K562 (cell line): ENCODE measurements around the gene SPRY4. TPM values are rescaled to one million over a fixed set of nuclear protein-coding genes. Genes with fewer than 3 reads are reported as not detected.

ENCODE experiments used
- ATF6 ChIP-seq: sonication (generic); formaldehyde crosslinking; IDR thresholded peaks from 2 replicates; pipeline ENCODE4 v1.4.0; 2020; ENCODE audit warnings: mild to moderate bottlenecking, missing genetic modification reagents
- CEBPZ ChIP-seq: fragments of 150-350 bp; IDR thresholded peaks from 2 replicates; pipeline ENCODE4 v1.6.1; 2014; ENCODE audit warnings: low read depth, mild to moderate bottlenecking, low read length, borderline replicate concordance
- NBN ChIP-seq: fragments of 450-650 bp; IDR thresholded peaks from 2 replicates; pipeline ENCODE4 v1.6.1; 2016; ENCODE audit warnings: low read depth, mild to moderate bottlenecking
- PHF20 ChIP-seq: fragments of 450-650 bp; IDR thresholded peaks from 2 replicates; pipeline ENCODE4 v1.6.1; 2018; ENCODE audit not compliant: partially characterized antibody
- PHF21A ChIP-seq: fragments of 450-650 bp; IDR thresholded peaks from 2 replicates; pipeline ENCODE4 v1.6.1; 2017; ENCODE audit warnings: low read depth, borderline replicate concordance
- RBFOX2 ChIP-seq: fragments of 200-400 bp; formaldehyde crosslinking; IDR thresholded peaks from 2 replicates; pipeline ENCODE4 v1.6.1; 2017; ENCODE audit warnings: low read depth, mild to moderate bottlenecking, low read length, moderate library complexity
- RUNX1 ChIP-seq: sonication (generic); IDR thresholded peaks from 2 replicates; pipeline ENCODE4 v1.6.1; 2016; ENCODE audit warnings: antibody characterized with exemption, low read depth
- SMAD1 ChIP-seq: fragments of 150-350 bp; IDR thresholded peaks from 2 replicates; pipeline ENCODE4 v1.6.1; 2014; ENCODE audit warnings: low read length, low read depth; ENCODE audit not compliant: partially characterized antibody
- ZHX1 ChIP-seq: fragments of 150-350 bp; conservative IDR thresholded peaks from 2 replicates; pipeline ENCODE4 v1.6.1; 2014; ENCODE audit warnings: low read length
- ZMIZ1 ChIP-seq, 2 experiments: fragments of 150-350 bp in 1 of 2; IDR thresholded peaks; 2 replicates each; pipeline ENCODE4 v1.6.1; 2012 to 2016; ENCODE audit warnings: low read depth in 2 of 2, low read length in 2 of 2, mild to moderate bottlenecking in 1 of 2, moderate library complexity in 1 of 2
- ZNF699 ChIP-seq: fragments of 250-450 bp; sonication (Bioruptor Pico); IDR thresholded peaks from 2 replicates; pipeline ENCODE4 v1.8.0; 2021; ENCODE audit warnings: mild to moderate bottlenecking, moderate library complexity; ENCODE audit not compliant: insufficient replicate concordance
- polyA plus RNA-seq, 8 experiments: library from polyadenylated mRNA; depleted of rRNA in 4 of 8; stranded (reverse) in 5 of 8; unstranded in 3 of 8; fragments of >200 nt; fragmentation: Nextera tagmentation in 2 of 8; fragmentation: Illumina TruSeq in 1 of 8; extraction: Ambion mirVana in 2 of 8; extraction: Trizol in 1 of 8; gene quantifications; 2 replicates each; pipeline versions ENCODE4 v1.2.1 to v1.2.3, GENCODE V29; 2011 to 2014; ENCODE audit warnings: inconsistent platforms in 1 of 8, missing spikeins in 1 of 8
- total RNA-seq, 7 experiments: library from RNA; depleted of rRNA in 6 of 7; stranded (reverse); fragments of >200 nt in 6 of 7; fragmentation: Illumina TruSeq in 2 of 7; extraction: Trizol in 2 of 7; gene quantifications; 2 replicates each; pipeline versions ENCODE4 v1.2.1 to v1.2.3, GENCODE V29; 2011 to 2021; ENCODE audit warnings: low replicate concordance in 1 of 7
- TF ChIP-seq, protein P1 (sequence below): sonication (generic); formaldehyde crosslinking; IDR thresholded peaks from 2 replicates; pipeline ENCODE4 v1.8.1; 2023; ENCODE audit warnings: mild to moderate bottlenecking, missing genetic modification reagents

SPRY4 gene
- total and polyA plus RNA-seq, 9 of the 15 experiments (the other 6 are each of a cell fraction or from before 2014, with no cell fraction given) = 2.6 to 24.2 (median 9.5) TPM

DNA sequence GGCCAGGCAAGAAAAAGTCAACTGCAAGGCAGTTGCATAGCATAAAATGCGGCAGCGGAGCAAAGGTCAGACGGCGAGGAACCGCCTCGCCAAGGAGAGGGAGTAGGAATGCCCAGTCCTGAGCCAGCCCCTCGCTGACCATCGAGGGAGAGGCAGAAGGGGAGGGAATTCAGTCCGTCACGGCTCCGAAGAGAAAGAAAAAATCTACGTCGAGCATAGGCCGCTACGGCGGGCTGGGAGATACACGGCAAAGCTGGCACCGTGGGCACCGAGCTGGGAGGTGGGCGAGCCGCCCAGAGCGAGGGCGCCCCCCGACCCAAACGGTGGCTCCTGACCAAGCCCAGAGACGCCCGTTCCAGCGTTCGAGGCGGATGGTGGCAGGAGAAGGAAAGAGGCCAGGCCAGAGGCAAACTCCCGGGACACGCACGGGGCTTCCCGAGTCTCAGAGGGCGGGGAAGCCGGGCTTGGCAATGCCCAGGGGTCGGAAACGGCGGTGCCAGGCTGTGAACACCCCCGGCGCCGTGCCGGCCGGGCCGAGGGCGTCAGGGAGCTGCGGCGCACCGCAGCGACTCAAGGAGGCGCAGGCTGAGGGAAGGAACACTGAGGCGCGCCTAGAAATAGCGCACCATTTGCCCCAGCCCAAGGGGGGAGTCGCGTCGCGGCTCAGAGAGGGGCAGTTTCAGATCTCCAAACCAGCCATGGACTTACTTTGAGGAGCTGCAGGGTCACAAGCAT, 518 bp downstream of the SPRY4 start (continued):
- TF ChIP-seq NBN (no peak), CEBPZ (no peak), ZHX1 (no peak), PHF20 (no peak), RBFOX2 (no peak), RUNX1 (no peak), ATF6 (CRISPR knock-in tag) (no peak), SMAD1 (no peak), ZNF699 (no peak), PHF21A (no peak), ZMIZ1 (IDR thresholded peaks at IDR 0.05; ENCODE audit: low read depth in 2 of 2, low read length in 2 of 2) (no peak)
- TF ChIP-seq, protein P1, sequence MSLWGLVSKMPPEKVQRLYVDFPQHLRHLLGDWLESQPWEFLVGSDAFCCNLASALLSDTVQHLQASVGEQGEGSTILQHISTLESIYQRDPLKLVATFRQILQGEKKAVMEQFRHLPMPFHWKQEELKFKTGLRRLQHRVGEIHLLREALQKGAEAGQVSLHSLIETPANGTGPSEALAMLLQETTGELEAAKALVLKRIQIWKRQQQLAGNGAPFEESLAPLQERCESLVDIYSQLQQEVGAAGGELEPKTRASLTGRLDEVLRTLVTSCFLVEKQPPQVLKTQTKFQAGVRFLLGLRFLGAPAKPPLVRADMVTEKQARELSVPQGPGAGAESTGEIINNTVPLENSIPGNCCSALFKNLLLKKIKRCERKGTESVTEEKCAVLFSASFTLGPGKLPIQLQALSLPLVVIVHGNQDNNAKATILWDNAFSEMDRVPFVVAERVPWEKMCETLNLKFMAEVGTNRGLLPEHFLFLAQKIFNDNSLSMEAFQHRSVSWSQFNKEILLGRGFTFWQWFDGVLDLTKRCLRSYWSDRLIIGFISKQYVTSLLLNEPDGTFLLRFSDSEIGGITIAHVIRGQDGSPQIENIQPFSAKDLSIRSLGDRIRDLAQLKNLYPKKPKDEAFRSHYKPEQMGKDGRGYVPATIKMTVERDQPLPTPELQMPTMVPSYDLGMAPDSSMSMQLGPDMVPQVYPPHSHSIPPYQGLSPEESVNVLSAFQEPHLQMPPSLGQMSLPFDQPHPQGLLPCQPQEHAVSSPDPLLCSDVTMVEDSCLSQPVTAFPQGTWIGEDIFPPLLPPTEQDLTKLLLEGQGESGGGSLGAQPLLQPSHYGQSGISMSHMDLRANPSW = no peak
